WTC11 (cell line): ENCODE data around the gene TMEM221. TPM values are rescaled to one million over a fixed set of nuclear protein-coding genes. Genes with fewer than 3 reads are reported as not detected.

ENCODE experiments used
- CBFB ChIP-seq: sonication (generic); formaldehyde crosslinking; IDR thresholded peaks from 2 replicates; pipeline ENCODE4 v1.8.1; 2022; ENCODE audit warnings: mild to moderate bottlenecking, low read depth, missing genetic modification reagents
- E2F4 ChIP-seq: sonication (generic); formaldehyde crosslinking; IDR thresholded peaks from 2 replicates; pipeline ENCODE4 v1.8.1; 2022; ENCODE audit warnings: low read depth, mild to moderate bottlenecking, moderate library complexity, missing genetic modification reagents, borderline replicate concordance
- E2F5 ChIP-seq: sonication (generic); formaldehyde crosslinking; IDR thresholded peaks from 2 replicates; pipeline ENCODE4 v1.8.1; 2022; ENCODE audit warnings: mild to moderate bottlenecking, moderate library complexity, missing genetic modification reagents
- ESRRA ChIP-seq: sonication (generic); formaldehyde crosslinking; IDR thresholded peaks from 2 replicates; pipeline ENCODE4 v1.8.1; 2022; ENCODE audit warnings: mild to moderate bottlenecking, missing genetic modification reagents, borderline replicate concordance
- GTF2I ChIP-seq: fragments of 250-450 bp; sonication (Bioruptor Pico); conservative IDR thresholded peaks from 2 replicates; pipeline ENCODE4 v1.4.0; 2021; ENCODE audit warnings: mild to moderate bottlenecking
- HMGXB4 ChIP-seq: sonication (generic); formaldehyde crosslinking; IDR thresholded peaks from 2 replicates; pipeline ENCODE4 v1.8.1; 2023; ENCODE audit warnings: mild to moderate bottlenecking, moderate library complexity, missing genetic modification reagents
- IRF1 ChIP-seq: sonication (generic); formaldehyde crosslinking; IDR thresholded peaks from 2 replicates; pipeline ENCODE4 v1.8.0; 2023; ENCODE audit warnings: missing genetic modification reagents
- JAZF1 ChIP-seq: fragments of 250-450 bp; sonication (Bioruptor Pico); IDR thresholded peaks from 2 replicates; pipeline ENCODE4 v1.9.0; 2021; ENCODE audit warnings: moderate library complexity, mild to moderate bottlenecking, inconsistent platforms
- MAX ChIP-seq: sonication (generic); formaldehyde crosslinking; IDR thresholded peaks from 2 replicates; pipeline ENCODE4 v1.8.0; 2022; ENCODE audit warnings: mild to moderate bottlenecking, missing genetic modification reagents
- MLX ChIP-seq: sonication (generic); formaldehyde crosslinking; IDR thresholded peaks from 2 replicates; pipeline ENCODE4 v1.8.1; 2023; ENCODE audit warnings: mild to moderate bottlenecking, missing genetic modification reagents, moderate library complexity
- OVOL2 ChIP-seq: fragments of 250-450 bp; sonication (Bioruptor Pico); IDR thresholded peaks from 2 replicates; pipeline ENCODE4 v1.9.0; 2021; ENCODE audit warnings: mild to moderate bottlenecking, borderline replicate concordance
- PRRX2 ChIP-seq: fragments of 250-450 bp; sonication (Bioruptor Pico); IDR thresholded peaks from 2 replicates; pipeline ENCODE4 v1.8.0; 2021; ENCODE audit warnings: mild to moderate bottlenecking
- SMAD3 ChIP-seq: sonication (generic); formaldehyde crosslinking; IDR thresholded peaks from 2 replicates; pipeline ENCODE4 v1.8.0; 2022; ENCODE audit warnings: missing genetic modification reagents, mild to moderate bottlenecking, borderline replicate concordance
- TP53 ChIP-seq: sonication (generic); formaldehyde crosslinking; IDR thresholded peaks from 2 replicates; pipeline ENCODE4 v1.8.1; 2023; ENCODE audit warnings: mild to moderate bottlenecking, missing genetic modification reagents
- ZBTB21 ChIP-seq: sonication (generic); formaldehyde crosslinking; IDR thresholded peaks from 2 replicates; pipeline ENCODE4 v1.8.1; 2023; ENCODE audit warnings: mild to moderate bottlenecking, missing genetic modification reagents, borderline replicate concordance
- ZNF121 ChIP-seq: sonication (generic); formaldehyde crosslinking; IDR thresholded peaks from 2 replicates; pipeline ENCODE4 v1.8.0; 2023; ENCODE audit warnings: missing genetic modification reagents
- ZNF219 ChIP-seq: sonication (generic); formaldehyde crosslinking; IDR thresholded peaks from 2 replicates; pipeline ENCODE4 v1.8.0; 2023; ENCODE audit warnings: missing genetic modification reagents, mild to moderate bottlenecking, borderline replicate concordance
- ZNF263 ChIP-seq: sonication (generic); formaldehyde crosslinking; IDR thresholded peaks from 2 replicates; pipeline ENCODE4 v1.8.1; 2022; ENCODE audit warnings: low read depth, mild to moderate bottlenecking, moderate library complexity, missing genetic modification reagents
- ZNF281 ChIP-seq: sonication (generic); formaldehyde crosslinking; IDR thresholded peaks from 2 replicates; pipeline ENCODE4 v1.8.0; 2023; ENCODE audit warnings: mild to moderate bottlenecking, missing genetic modification reagents
- ZNF425 ChIP-seq: fragments of 250-450 bp; sonication (Bioruptor Pico); conservative IDR thresholded peaks from 2 replicates; pipeline ENCODE4 v1.9.0; 2021; ENCODE audit warnings: mild to moderate bottlenecking
- ZNF532 ChIP-seq: fragments of 250-450 bp; sonication (Bioruptor Pico); IDR thresholded peaks from 2 replicates; pipeline ENCODE4 v1.9.0; 2021; ENCODE audit warnings: mild to moderate bottlenecking, borderline replicate concordance
- total RNA-seq: library from RNA; stranded (reverse); gene quantifications from 3 replicates; pipeline ENCODE4 v1.2.3, GENCODE V29; 2021

TMEM221 gene
- total RNA-seq, 1 experiment from 2014 or later, result 1.2 TPM

GRCh38 chr19:17394891-17395415, 53.5 kb downstream of the TMEM221 start (continued):
- TF ChIP-seq ZNF532 (CRISPR knock-in tag), result no peak
- no peak for TF ChIP-seq HMGXB4 (CRISPR knock-in tag)
- TF ChIP-seq GTF2I, result peak; percentile 99
- no peak for TF ChIP-seq MLX
- no peak for TF ChIP-seq IRF1
- 0 out of 2 replicates have a peak, but pooled peaks have one; percentile 59 for TF ChIP-seq CBFB
- TF ChIP-seq PRRX2 (CRISPR knock-in tag), result no peak
- no peak for TF ChIP-seq SMAD3
- 0 out of 2 replicates have a peak, but pooled peaks have one; percentile 16 for TF ChIP-seq ZBTB21
- TF ChIP-seq JAZF1, result no peak
- no peak for TF ChIP-seq ZNF425
- peak; percentile 98 for TF ChIP-seq ZNF263 (CRISPR knock-in tag)
- TF ChIP-seq ZNF121 (CRISPR knock-in tag), result peak; percentile 96
- TF ChIP-seq ESRRA (CRISPR knock-in tag), result no peak
- no peak for TF ChIP-seq E2F5 (CRISPR knock-in tag)
- TF ChIP-seq ZNF281 (CRISPR knock-in tag), result no peak
- 0 out of 2 replicates have a peak, but pooled peaks have one; percentile 25 for TF ChIP-seq TP53 (CRISPR knock-in tag)
- no peak for TF ChIP-seq ZNF219 (CRISPR knock-in tag)
- no peak for TF ChIP-seq E2F4
- TF ChIP-seq MAX (CRISPR knock-in tag), result peak; percentile 30; the same call in 1 of the 2 replicates
- TF ChIP-seq OVOL2 (CRISPR knock-in tag), result no peak
